Natural killer cell (primary cell): Measurements from ENCODE around the gene BEST1. TPM values are rescaled to one million over a fixed set of nuclear protein-coding genes. Genes with fewer than 3 reads are reported as not detected.

Source experiments
- ATAC-seq, 3 donors: fragments of 150-1000 bp in 2 of 3; fragments of 200-7000 bp in 1 of 3; cut with Tn5 transposase; 1 replicate in 1 of 3; 2 replicates in 2 of 3; pipeline ENCODE4 v1.10.0; 2021; ENCODE audit warnings: mild to moderate bottlenecking in 2 of 3, moderate library complexity in 2 of 3
- DNase-seq, 2 donors: peaks; one replicate each; pipeline versions ENCODE4 v3.0.0 to v3.0.0-alpha.2; 2013 to 2021; ENCODE audit warnings: mixed read lengths in 1 of 2
- H3K27ac ChIP-seq: one replicate; pipeline ENCODE4 v1.5.1; 2013; ENCODE audit warnings: mild to moderate bottlenecking, low read length
- H3K27me3 ChIP-seq: one replicate; pipeline ENCODE4 v1.6.1; 2013; ENCODE audit warnings: low read length; ENCODE audit not compliant: control insufficient read depth, insufficient read depth
- H3K36me3 ChIP-seq: one replicate; pipeline ENCODE4 v1.6.1; 2013; ENCODE audit warnings: low read length; ENCODE audit not compliant: control insufficient read depth, insufficient read depth
- H3K4me1 ChIP-seq: one replicate; pipeline ENCODE4 v1.6.1; 2013; ENCODE audit warnings: low read length; ENCODE audit not compliant: control insufficient read depth, insufficient read depth
- H3K4me3 ChIP-seq: one replicate; pipeline ENCODE4 v1.5.1; 2013; ENCODE audit warnings: low read length
- H3K9me3 ChIP-seq: one replicate; pipeline ENCODE4 v1.6.1; 2013; ENCODE audit warnings: low read length; ENCODE audit not compliant: control insufficient read depth, insufficient read depth
- H3K27ac Mint-ChIP-seq, 2 donors: one replicate each; pipeline ENCODE4 v1.8.0; 2022; ENCODE audit warnings: mild to moderate bottlenecking in 2 of 2, mixed read lengths in 2 of 2, moderate library complexity in 1 of 2
- H3K27me3 Mint-ChIP-seq, 2 donors: one replicate each; pipeline ENCODE4 v1.8.0; 2022; ENCODE audit warnings: low read depth in 2 of 2, mixed read lengths in 2 of 2
- H3K36me3 Mint-ChIP-seq: one replicate; pipeline ENCODE4 v1.8.0; 2022; ENCODE audit warnings: mixed read lengths
- H3K4me1 Mint-ChIP-seq, 2 donors: one replicate each; pipeline ENCODE4 v1.8.0; 2022; ENCODE audit warnings: mixed read lengths in 2 of 2
- H3K4me3 Mint-ChIP-seq: one replicate; pipeline ENCODE4 v1.8.0; 2022; ENCODE audit warnings: mild to moderate bottlenecking, moderate library complexity, mixed read lengths
- H3K9me3 Mint-ChIP-seq, 2 donors: one replicate each; pipeline ENCODE4 v1.8.0; 2022; ENCODE audit warnings: mixed read lengths in 2 of 2
- WGBS: methylation state at CpG from one replicate; pipeline ENCODE4 v1.1.7; 2013; ENCODE audit warnings: missing lambda C conversion rate; ENCODE audit not compliant: insufficient coverage; 5-methylcytosine and 5-hydroxymethylcytosine counted together
- intact Hi-C: fragments of 100-400 bp; cut with micrococcal nuclease; formaldehyde crosslinking; loops from one replicate; pipeline ENCODE4 v1.14.2; 2022
- total RNA-seq, 4 donors: library from RNA; stranded (reverse); fragments of 120-200 nt in 1 of 4; gene quantifications; one replicate each; pipeline versions ENCODE4 v1.2.3 to v1.2.4, GENCODE V29; 2013 to 2022
- TF ChIP-seq, protein P1 (sequence below): fragments of 200-600 bp; IDR thresholded peaks from one replicate; pipeline ENCODE4 v1.8.0; 2022; ENCODE audit warnings: antibody characterized with exemption

Gene BEST1
- total RNA-seq, 3 donors from 2014 or later (not counting 1 experiment from before 2014, with no cell fraction given), result 0.32 to 2.0 (median 1.4) TPM

DNA sequence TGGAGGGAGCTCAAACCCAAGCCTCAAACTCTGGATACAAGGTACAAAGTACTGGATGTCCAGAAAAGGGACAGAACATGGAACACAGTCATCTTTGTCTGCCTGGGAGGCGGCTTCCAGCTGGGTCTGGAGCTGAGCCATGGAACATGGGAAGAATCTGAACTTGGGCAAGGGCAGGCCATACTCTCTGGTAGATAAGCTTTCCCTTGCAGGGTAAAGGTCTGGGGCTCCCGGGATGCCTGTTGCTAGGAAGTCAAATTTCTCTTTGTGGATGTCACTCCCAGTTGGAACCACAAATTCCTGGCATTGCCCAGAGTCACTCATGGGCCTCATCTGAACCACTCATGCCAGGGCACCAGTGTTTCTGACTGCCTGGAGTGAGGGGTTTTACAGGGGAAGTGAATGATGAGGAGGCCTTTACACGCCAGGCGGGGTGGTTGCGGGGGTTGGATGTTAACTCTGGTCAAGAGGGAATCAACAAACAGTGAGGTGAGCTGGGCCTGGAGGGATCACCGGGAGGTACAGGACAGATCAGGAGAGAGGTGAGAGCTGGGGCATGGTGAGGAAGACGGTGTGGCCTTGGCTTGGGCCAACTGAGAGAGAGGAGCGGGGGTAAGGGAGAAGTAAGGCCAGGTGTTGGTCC lies 11.5 kb downstream of the BEST1 start:
- H3K4me1 Mint-ChIP-seq, result peaks cover 32 to 34% of the 10 kb centered on the region in 2 donors

DNA sequence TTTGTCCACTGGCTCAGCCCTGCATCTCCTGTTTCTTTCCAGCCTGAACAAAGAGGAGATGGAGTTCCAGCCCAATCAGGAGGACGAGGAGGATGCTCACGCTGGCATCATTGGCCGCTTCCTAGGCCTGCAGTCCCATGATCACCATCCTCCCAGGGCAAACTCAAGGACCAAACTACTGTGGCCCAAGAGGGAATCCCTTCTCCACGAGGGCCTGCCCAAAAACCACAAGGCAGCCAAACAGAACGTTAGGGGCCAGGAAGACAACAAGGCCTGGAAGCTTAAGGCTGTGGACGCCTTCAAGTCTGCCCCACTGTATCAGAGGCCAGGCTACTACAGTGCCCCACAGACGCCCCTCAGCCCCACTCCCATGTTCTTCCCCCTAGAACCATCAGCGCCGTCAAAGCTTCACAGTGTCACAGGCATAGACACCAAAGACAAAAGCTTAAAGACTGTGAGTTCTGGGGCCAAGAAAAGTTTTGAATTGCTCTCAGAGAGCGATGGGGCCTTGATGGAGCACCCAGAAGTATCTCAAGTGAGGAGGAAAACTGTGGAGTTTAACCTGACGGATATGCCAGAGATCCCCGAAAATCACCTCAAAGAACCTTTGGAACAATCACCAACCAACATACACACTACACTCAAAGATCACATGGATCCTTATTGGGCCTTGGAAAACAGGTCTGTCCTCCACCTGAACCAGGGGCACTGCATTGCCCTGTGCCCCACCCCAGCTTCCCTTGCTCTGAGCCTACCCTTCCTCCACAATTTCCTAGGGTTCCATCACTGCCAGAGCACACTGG lies 12.3 kb downstream of the BEST1 start:
- intact Hi-C loops, result no loop called here
- Mint-ChIP-seq H3K4me1 (peaks cover 33 to 35% of the 10 kb centered on the region in 2 donors), H3K4me3 (peak overlapping the region; percentile 37), H3K9me3 (no peaks in the 10 kb centered on the region), H3K27ac (peak overlapping the region; percentile 86 to 93), H3K27me3 (no peaks in the 10 kb centered on the region), H3K36me3 (peaks cover 10% of the 10 kb centered on the region)
- Histone ChIP-seq H3K27me3 (no peaks in the 10 kb centered on the region), H3K36me3 (peaks cover 16% of the 10 kb centered on the region), H3K4me3 (no peak overlapping the region), H3K27ac (peak overlapping the region; percentile 68), H3K4me1 (peaks cover 37% of the 10 kb centered on the region), H3K9me3 (no peaks in the 10 kb centered on the region)
- 80% methylated on average over 12 of the region's 12 CpGs for WGBS
- ATAC-seq, result peak in 2 of 3 donors; percentile 1 to 22
- peak in 1 of 2 donors; percentile 28 for DNase-seq
- TF ChIP-seq, protein P1, sequence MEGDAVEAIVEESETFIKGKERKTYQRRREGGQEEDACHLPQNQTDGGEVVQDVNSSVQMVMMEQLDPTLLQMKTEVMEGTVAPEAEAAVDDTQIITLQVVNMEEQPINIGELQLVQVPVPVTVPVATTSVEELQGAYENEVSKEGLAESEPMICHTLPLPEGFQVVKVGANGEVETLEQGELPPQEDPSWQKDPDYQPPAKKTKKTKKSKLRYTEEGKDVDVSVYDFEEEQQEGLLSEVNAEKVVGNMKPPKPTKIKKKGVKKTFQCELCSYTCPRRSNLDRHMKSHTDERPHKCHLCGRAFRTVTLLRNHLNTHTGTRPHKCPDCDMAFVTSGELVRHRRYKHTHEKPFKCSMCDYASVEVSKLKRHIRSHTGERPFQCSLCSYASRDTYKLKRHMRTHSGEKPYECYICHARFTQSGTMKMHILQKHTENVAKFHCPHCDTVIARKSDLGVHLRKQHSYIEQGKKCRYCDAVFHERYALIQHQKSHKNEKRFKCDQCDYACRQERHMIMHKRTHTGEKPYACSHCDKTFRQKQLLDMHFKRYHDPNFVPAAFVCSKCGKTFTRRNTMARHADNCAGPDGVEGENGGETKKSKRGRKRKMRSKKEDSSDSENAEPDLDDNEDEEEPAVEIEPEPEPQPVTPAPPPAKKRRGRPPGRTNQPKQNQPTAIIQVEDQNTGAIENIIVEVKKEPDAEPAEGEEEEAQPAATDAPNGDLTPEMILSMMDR, result no peak

More for the DNA sequence above, 11.5 kb downstream of the BEST1 start:
- Mint-ChIP-seq H3K9me3 (no peaks in the 10 kb centered on the region), H3K36me3 (peaks cover 10% of the 10 kb centered on the region), H3K4me3 (peak overlapping the region; percentile 31), H3K27me3 (no peaks in the 10 kb centered on the region), H3K27ac (peak overlapping the region in 1 of 2 donors; percentile 93)
- Histone ChIP-seq H3K4me1 (peaks cover 36% of the 10 kb centered on the region), H3K27ac (no peak overlapping the region), H3K27me3 (no peaks in the 10 kb centered on the region), H3K9me3 (no peaks in the 10 kb centered on the region), H3K4me3 (no peak overlapping the region), H3K36me3 (peaks cover 16% of the 10 kb centered on the region)
- no peak for DNase-seq
- peak in 1 of 3 donors; percentile 3 for ATAC-seq
- WGBS, result 97% methylated on average over 8 of the region's 8 CpGs
- intact Hi-C loops, result no loop called here
- TF ChIP-seq, protein P1, result no peak

DNA sequence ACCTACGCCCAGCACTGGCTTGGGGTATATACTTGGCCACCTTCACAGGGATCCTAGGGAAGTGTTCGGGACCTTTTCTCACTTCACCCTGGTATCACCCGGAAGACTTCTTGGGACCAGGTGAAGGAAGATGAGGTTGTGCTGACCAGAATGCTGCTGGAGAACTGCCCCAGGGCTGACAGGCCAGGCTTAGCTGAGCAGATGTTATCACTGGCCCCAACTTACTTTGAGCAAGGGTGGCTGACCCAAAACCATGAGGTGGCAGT lies 12.8 kb downstream of the BEST1 start:
- Histone ChIP-seq H3K27ac (peak overlapping the region; percentile 68), H3K9me3 (no peaks in the 10 kb centered on the region), H3K4me3 (no peak overlapping the region), H3K27me3 (no peaks in the 10 kb centered on the region), H3K36me3 (peaks cover 16% of the 10 kb centered on the region), H3K4me1 (peaks cover 37% of the 10 kb centered on the region)
- H3K9me3 Mint-ChIP-seq, result no peaks in the 10 kb centered on the region
- ATAC-seq (no peak), DNase-seq (no peak)
- 92% methylated on average over 2 of the region's 3 CpGs for WGBS
- H3K4me1 Mint-ChIP-seq, result peaks cover 33 to 39% of the 10 kb centered on the region in 2 donors
- peaks cover 10% of the 10 kb centered on the region for H3K36me3 Mint-ChIP-seq
- intact Hi-C loops, result no loop called here
- H3K27me3 Mint-ChIP-seq, result no peaks in the 10 kb centered on the region
- peak overlapping the region; percentile 86 to 93 for H3K27ac Mint-ChIP-seq
- TF ChIP-seq, protein P1, result no peak
- peak overlapping the region; percentile 37 for H3K4me3 Mint-ChIP-seq
